Measurements from ENCODE around the gene DIP2C. TPM values are rescaled to one million over a fixed set of nuclear protein-coding genes. Genes with fewer than 3 reads are reported as not detected.
"Not testable (repeated sequence)": the region's sequence is repeated elsewhere in the genome, so short reads cannot be mapped to it uniquely, and the experiment has no call there.

Gene DIP2C
- total RNA-seq, 1 experiment from 2014 or later, result 11.0 TPM

- TF ChIP-seq ZNF532 (CRISPR knock-in tag; IDR thresholded peaks at IDR 0.05; ENCODE audit: borderline replicate concordance), result no peak
- TF ChIP-seq, protein P1, sequence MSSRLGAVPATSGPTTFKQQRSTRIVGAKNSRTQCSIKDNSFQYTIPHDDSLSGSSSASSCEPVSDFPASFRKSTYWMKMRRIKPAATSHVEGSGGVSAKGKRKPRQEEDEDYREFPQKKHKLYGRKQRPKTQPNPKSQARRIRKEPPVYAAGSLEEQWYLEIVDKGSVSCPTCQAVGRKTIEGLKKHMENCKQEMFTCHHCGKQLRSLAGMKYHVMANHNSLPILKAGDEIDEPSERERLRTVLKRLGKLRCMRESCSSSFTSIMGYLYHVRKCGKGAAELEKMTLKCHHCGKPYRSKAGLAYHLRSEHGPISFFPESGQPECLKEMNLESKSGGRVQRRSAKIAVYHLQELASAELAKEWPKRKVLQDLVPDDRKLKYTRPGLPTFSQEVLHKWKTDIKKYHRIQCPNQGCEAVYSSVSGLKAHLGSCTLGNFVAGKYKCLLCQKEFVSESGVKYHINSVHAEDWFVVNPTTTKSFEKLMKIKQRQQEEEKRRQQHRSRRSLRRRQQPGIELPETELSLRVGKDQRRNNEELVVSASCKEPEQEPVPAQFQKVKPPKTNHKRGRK (CRISPR knock-in tag; IDR thresholded peaks at IDR 0.05; ENCODE audit: borderline replicate concordance), result no peak
Observed at GRCh38 chr10:266974-267425, 422.5 kb downstream of the DIP2C start (continued).

DNA sequence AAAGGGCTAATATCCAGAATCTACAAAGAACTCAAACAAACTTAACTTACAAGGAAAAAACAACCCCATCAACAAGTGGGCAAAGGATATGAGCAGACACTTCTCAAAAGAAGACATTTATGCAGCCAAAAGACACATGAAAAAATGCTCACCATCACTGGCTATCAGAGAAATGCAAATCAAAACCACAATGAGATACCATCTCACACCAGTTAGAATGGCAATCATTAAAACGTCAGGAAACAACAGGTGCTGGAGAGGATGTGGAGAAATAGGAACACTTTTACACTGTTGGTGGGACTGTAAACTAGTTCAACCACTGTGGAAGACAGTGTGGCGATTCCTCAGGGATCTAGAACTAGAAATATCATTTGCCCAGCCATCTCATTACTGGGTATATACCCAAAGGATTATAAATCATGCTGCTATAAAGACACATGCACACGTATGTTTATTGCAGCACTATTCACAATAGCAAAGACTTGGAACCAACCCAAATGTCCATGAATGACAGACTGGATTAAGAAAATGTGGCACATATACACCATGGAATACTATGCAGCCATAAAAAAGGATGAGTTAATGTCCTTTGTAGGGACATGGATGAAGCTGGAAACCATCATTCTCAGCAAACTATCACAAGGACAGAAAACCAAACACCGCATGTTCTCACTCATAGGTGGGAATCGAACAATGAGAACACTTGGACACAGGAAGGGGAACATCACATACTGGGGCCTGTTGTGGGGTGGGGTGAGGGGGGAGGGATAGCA lies 423.5 kb downstream of the DIP2C start:
- H3K9me3 Mint-ChIP-seq; H3K27ac Mint-ChIP-seq; POLR2A ChIA-PET; DNase-seq (ENCODE audit: low spot score); H3K4me3 Mint-ChIP-seq; ATAC-seq; H3K36me3 Mint-ChIP-seq; H3K27me3 Mint-ChIP-seq (ENCODE audit: low read depth); CTCF ChIA-PET: not testable (repeated sequence)
- H3K4me1 Mint-ChIP-seq, result peaks cover 22% of the 10 kb centered on the region

DNA sequence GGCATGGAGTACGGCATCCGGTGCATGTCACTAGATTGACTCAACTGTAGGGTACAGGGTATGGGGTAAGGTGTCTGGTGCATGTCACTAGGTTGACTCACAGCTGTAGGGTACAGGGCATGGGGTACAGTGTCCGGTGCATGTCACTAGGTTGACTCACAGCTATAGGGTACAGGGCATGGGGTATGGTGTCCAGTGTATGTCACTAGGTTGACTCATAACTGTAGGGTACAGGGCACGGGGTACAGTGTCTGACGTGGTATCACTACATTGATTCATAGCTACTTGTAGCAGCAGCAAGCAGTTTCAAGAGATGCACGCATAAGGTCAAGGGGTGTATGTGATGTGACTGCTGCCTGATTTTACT lies 424.4 kb downstream of the DIP2C start:
- H3K27me3 Mint-ChIP-seq (ENCODE audit: low read depth); ATAC-seq; H3K9me3 Mint-ChIP-seq; H3K27ac Mint-ChIP-seq; H3K4me3 Mint-ChIP-seq; CTCF ChIA-PET; DNase-seq (ENCODE audit: low spot score); POLR2A ChIA-PET; H3K36me3 Mint-ChIP-seq: not testable (repeated sequence)
- H3K4me1 Mint-ChIP-seq, result peaks cover 20% of the 10 kb centered on the region

DNA sequence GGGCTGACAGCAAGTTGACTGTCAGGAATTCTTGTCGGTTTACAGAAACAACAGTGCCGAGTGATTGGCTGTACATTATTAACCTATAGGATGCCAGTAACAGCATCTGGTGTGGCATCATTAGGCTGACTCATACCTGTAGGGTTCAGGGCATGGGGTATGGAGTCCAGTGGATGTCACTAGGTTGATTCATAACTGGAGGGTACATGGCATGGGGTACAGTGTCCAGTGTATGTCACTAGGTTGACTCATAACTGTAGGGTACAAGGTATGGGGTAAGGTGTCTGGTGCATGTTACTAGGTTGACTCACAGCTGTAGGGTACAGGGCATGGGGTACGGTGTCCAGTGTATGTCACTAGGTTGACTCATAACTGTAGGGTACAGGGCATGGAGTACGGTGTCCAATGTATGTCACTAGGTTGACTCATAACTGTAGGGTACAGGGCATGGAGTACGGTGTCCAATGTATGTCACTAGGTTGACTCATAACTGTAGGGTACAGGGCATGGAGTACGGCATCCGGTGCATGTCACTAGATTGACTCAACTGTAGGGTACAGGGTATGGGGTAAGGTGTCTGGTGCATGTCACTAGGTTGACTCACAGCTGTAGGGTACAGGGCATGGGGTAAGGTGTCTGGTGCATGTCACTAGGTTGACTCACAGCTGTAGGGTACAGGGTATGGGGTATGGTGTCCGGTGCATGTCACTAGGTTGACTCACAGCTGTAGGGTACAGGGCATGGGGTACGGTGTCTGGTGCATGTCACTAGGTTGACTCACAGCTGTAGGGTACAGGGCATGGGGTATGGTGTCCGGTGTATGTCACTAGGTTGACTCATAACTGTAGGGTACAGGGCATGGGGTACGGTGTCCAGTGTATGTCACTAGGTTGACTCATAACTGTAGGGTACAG lies 425.1 kb downstream of the DIP2C start:
- H3K27me3 Mint-ChIP-seq (ENCODE audit: low read depth); H3K9me3 Mint-ChIP-seq; H3K27ac Mint-ChIP-seq; DNase-seq (ENCODE audit: low spot score); H3K36me3 Mint-ChIP-seq; POLR2A ChIA-PET; CTCF ChIA-PET; H3K4me3 Mint-ChIP-seq; ATAC-seq: not testable (repeated sequence)
- H3K4me1 Mint-ChIP-seq, result peaks cover 14% of the 10 kb centered on the region

- H3K36me3 Mint-ChIP-seq, result no peaks in the 10 kb centered on the region
- no peaks in the 10 kb centered on the region for H3K27me3 Mint-ChIP-seq (ENCODE audit: low read depth)
- no peak for DNase-seq (ENCODE audit: low spot score)
- CTCF ChIA-PET, result interaction anchor here (0.6 kb wide), 1 partner anchor 32 kb away, joined by 3 read pairs; no protein-coding TSS in a partner anchor
- no peak overlapping the region for H3K27ac Mint-ChIP-seq
- POLR2A ChIA-PET, result no interaction called here
- no peak overlapping the region for H3K4me3 Mint-ChIP-seq
- H3K4me1 Mint-ChIP-seq, result no peaks in the 10 kb centered on the region
- H3K9me3 Mint-ChIP-seq, result no peaks in the 10 kb centered on the region
- no peak for ATAC-seq
- TF ChIP-seq GRHL2 (CRISPR knock-in tag; IDR thresholded peaks at IDR 0.05; ENCODE audit: insufficient replicate concordance, severe bottlenecking) (no peak), TEAD4 (CRISPR knock-in tag; IDR thresholded peaks at IDR 0.05) (no peak), SMAD3 (CRISPR knock-in tag; IDR thresholded peaks at IDR 0.05; ENCODE audit: borderline replicate concordance) (no peak), ZNF532 (CRISPR knock-in tag; IDR thresholded peaks at IDR 0.05; ENCODE audit: borderline replicate concordance) (no peak)
- TF ChIP-seq, protein P2, sequence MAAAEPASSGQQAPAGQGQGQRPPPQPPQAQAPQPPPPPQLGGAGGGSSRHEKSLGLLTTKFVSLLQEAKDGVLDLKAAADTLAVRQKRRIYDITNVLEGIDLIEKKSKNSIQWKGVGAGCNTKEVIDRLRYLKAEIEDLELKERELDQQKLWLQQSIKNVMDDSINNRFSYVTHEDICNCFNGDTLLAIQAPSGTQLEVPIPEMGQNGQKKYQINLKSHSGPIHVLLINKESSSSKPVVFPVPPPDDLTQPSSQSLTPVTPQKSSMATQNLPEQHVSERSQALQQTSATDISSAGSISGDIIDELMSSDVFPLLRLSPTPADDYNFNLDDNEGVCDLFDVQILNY (CRISPR knock-in tag; IDR thresholded peaks at IDR 0.05), result no peak
- TF ChIP-seq, protein P3, sequence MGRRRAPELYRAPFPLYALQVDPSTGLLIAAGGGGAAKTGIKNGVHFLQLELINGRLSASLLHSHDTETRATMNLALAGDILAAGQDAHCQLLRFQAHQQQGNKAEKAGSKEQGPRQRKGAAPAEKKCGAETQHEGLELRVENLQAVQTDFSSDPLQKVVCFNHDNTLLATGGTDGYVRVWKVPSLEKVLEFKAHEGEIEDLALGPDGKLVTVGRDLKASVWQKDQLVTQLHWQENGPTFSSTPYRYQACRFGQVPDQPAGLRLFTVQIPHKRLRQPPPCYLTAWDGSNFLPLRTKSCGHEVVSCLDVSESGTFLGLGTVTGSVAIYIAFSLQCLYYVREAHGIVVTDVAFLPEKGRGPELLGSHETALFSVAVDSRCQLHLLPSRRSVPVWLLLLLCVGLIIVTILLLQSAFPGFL (CRISPR knock-in tag; IDR thresholded peaks at IDR 0.05; ENCODE audit: borderline replicate concordance), result no peak
Observed at GRCh38 chr10:260819-261429, 428.5 kb downstream of the DIP2C start.

Data from WTC11 (cell line).